Left ventricle myocardium inferior (tissue), 1 donor: ENCODE data around the gene KCNJ6. TPM values are rescaled to one million over a fixed set of nuclear protein-coding genes. Genes with fewer than 3 reads are reported as not detected.
"Not testable (repeated sequence)": the region's sequence is repeated elsewhere in the genome, so short reads cannot be mapped to it uniquely, and the experiment has no call there.

ENCODE experiments used
- DNase-seq: peaks from one replicate; pipeline ENCODE4 v3.0.0-alpha.2; 2020
- H3K27ac ChIP-seq: fragments of 200-600 bp; replicated peaks from 2 replicates; pipeline ENCODE4 v1.8.0; 2021
- H3K27me3 ChIP-seq: fragments of 200-600 bp; 2 replicates; pipeline ENCODE4 v1.8.0; 2021; ENCODE audit warnings: low read depth
- H3K36me3 ChIP-seq: fragments of 200-600 bp; 2 replicates; pipeline ENCODE4 v1.8.0; 2021
- H3K4me1 ChIP-seq: fragments of 200-600 bp; 2 replicates; pipeline ENCODE4 v1.8.0; 2021
- H3K4me3 ChIP-seq: fragments of 200-600 bp; 2 replicates; pipeline ENCODE4 v1.8.0; 2021; ENCODE audit warnings: mild to moderate bottlenecking, moderate library complexity
- H3K9me3 ChIP-seq: fragments of 200-600 bp; replicated peaks from 2 replicates; pipeline ENCODE4 v1.8.0; 2021
- CTCF ChIP-seq: fragments of 200-600 bp; IDR thresholded peaks from 2 replicates; pipeline ENCODE4 v1.8.0; 2021; ENCODE audit warnings: antibody characterized with exemption, mild to moderate bottlenecking, borderline replicate concordance
- intact Hi-C: fragments of 100-400 bp; cut with micrococcal nuclease; formaldehyde crosslinking; loops from one replicate; pipeline ENCODE4 v1.11.0; 2022
- total RNA-seq: library from RNA; stranded (reverse); fragmentation: NEBNext Ultra II Directional; extraction: Animal tissue kit (Norgen Biotek cat#: 25700); gene quantifications from one replicate; pipeline ENCODE4 v1.2.1, GENCODE V29; 2021
- donor health status: DM: no; HTN: yes; CAD: no; lungs with severe emphysema.

The KCNJ6 gene
- total RNA-seq, 1 donor from 2014 or later = not detected

GRCh38 chr21:37582590-37582989 lies 333.7 kb downstream of the KCNJ6 start:
- intact Hi-C loops = no loop called here
- TF ChIP-seq CTCF = peak; percentile 67
- no peaks in the 10 kb centered on the region for H3K36me3 ChIP-seq
- no peak for DNase-seq
- H3K27ac ChIP-seq = no peak overlapping the region
- H3K4me3 ChIP-seq = no peak overlapping the region
- no peaks in the 10 kb centered on the region for H3K4me1 ChIP-seq
- H3K27me3 ChIP-seq = no peaks in the 10 kb centered on the region
- peaks cover 20% of the 10 kb centered on the region for H3K9me3 ChIP-seq

- intact Hi-C loops = no loop called here
- no peak overlapping the region for H3K27ac ChIP-seq
These were observed 335.6 kb downstream of the KCNJ6 start for GRCh38 chr21:37580666-37581065.

GRCh38 chr21:37579356-37579755 lies 336.9 kb downstream of the KCNJ6 start:
- TF ChIP-seq CTCF = no peak
- intact Hi-C loops = no loop called here
- Histone ChIP-seq H3K4me3 (no peak overlapping the region), H3K9me3 (peaks cover 20% of the 10 kb centered on the region), H3K27ac (no peak overlapping the region), H3K27me3 (no peaks in the 10 kb centered on the region), H3K4me1 (no peaks in the 10 kb centered on the region), H3K36me3 (no peaks in the 10 kb centered on the region)
- DNase-seq = no peak

More at GRCh38 chr21:37580666-37581065, 335.6 kb downstream of the KCNJ6 start:
- no peak for TF ChIP-seq CTCF
- Histone ChIP-seq H3K4me1 (no peaks in the 10 kb centered on the region), H3K4me3 (no peak overlapping the region), H3K27me3 (no peaks in the 10 kb centered on the region), H3K36me3 (no peaks in the 10 kb centered on the region), H3K9me3 (peaks cover 20% of the 10 kb centered on the region)
- no peak for DNase-seq

GRCh38 chr21:37578471-37579126 lies 337.7 kb downstream of the KCNJ6 start:
- no peaks in the 10 kb centered on the region for H3K36me3 ChIP-seq
- H3K4me1 ChIP-seq = no peaks in the 10 kb centered on the region
- no peaks in the 10 kb centered on the region for H3K27me3 ChIP-seq
- DNase-seq = no peak
- peaks cover 20% of the 10 kb centered on the region for H3K9me3 ChIP-seq
- no peak overlapping the region for H3K27ac ChIP-seq
- intact Hi-C loops = no loop called here
- H3K4me3 ChIP-seq = no peak overlapping the region
- no peak for TF ChIP-seq CTCF

- H3K4me3 ChIP-seq, DNase-seq, H3K27ac ChIP-seq, intact Hi-C loops, H3K4me1 ChIP-seq, H3K36me3 ChIP-seq, H3K27me3 ChIP-seq: not testable (repeated sequence)
- H3K9me3 ChIP-seq = peaks cover 20% of the 10 kb centered on the region
These were observed 339.3 kb downstream of the KCNJ6 start for GRCh38 chr21:37576929-37577328.

GRCh38 chr21:37575580-37575979 lies 340.7 kb downstream of the KCNJ6 start:
- Histone ChIP-seq H3K4me3 (no peak overlapping the region), H3K4me1 (no peaks in the 10 kb centered on the region), H3K36me3 (no peaks in the 10 kb centered on the region), H3K9me3 (peaks cover 20% of the 10 kb centered on the region), H3K27me3 (no peaks in the 10 kb centered on the region), H3K27ac (no peak overlapping the region)
- intact Hi-C loops = no loop called here
- TF ChIP-seq CTCF = no peak
- no peak for DNase-seq
